CD4-positive, alpha-beta T cell (primary cell): ENCODE measurements around the gene TYRP1. TPM values are rescaled to one million over a fixed set of nuclear protein-coding genes. Genes with fewer than 3 reads are reported as not detected.

Source experiments
- ATAC-seq: fragments of 200-7000 bp; cut with Tn5 transposase; one replicate; pipeline ENCODE4 v1.10.0; 2022; ENCODE audit warnings: mild to moderate bottlenecking; ENCODE audit not compliant: poor library complexity
- CTCF ChIA-PET: fragments of 350-600 bp; sonication (Branson Sonifier 250); formaldehyde crosslinking; loops from one replicate; lab custom pipeline; 2021; ENCODE audit warnings: antibody characterized with exemption, inconsistent platforms; lab: Charles Lee
- POLR2A ChIA-PET: fragments of 350-600 bp; sonication (Branson Sonifier 250); formaldehyde crosslinking; loops from one replicate; lab custom pipeline; 2021; ENCODE audit warnings: antibody characterized with exemption, inconsistent platforms; lab: Charles Lee
- DNase-seq, 14 experiments: peaks; one replicate each; pipeline ENCODE4 v3.0.0-alpha.2; 2013 to 2020; ENCODE audit warnings: mixed read lengths in 2 of 14
- H3K27ac ChIP-seq, 2 donors: one replicate each; pipeline versions ENCODE4 v1.5.1 to v1.7.0; 2013; ENCODE audit warnings: low read length in 2 of 2, low read depth in 1 of 2, mild to moderate bottlenecking in 1 of 2
- H3K27me3 ChIP-seq, 2 experiments: 1 replicate in 1 of 2; 2 replicates in 1 of 2; pipeline versions ENCODE4 v1.6.1 to v1.7.0; 2013; ENCODE audit warnings: low read length in 2 of 2, control low read depth in 1 of 2, mild to moderate bottlenecking in 1 of 2, moderate library complexity in 1 of 2; ENCODE audit not compliant: insufficient read depth in 2 of 2, control insufficient read depth in 1 of 2
- H3K36me3 ChIP-seq: one replicate; pipeline ENCODE4 v1.6.1; 2013; ENCODE audit warnings: low read length, control low read depth; ENCODE audit not compliant: insufficient read depth
- H3K4me1 ChIP-seq: one replicate; pipeline ENCODE4 v1.6.1; 2013; ENCODE audit warnings: low read length, control low read depth; ENCODE audit not compliant: insufficient read depth
- H3K4me3 ChIP-seq: one replicate; pipeline ENCODE4 v1.5.1; 2013; ENCODE audit warnings: mild to moderate bottlenecking, low read length, moderate library complexity
- H3K9me3 ChIP-seq, 2 experiments: 1 replicate in 1 of 2; 2 replicates in 1 of 2; pipeline versions ENCODE4 v1.6.1 to v1.7.0; 2013; ENCODE audit warnings: low read length in 2 of 2, mild to moderate bottlenecking in 2 of 2, control low read depth in 1 of 2, moderate library complexity in 1 of 2; ENCODE audit not compliant: control insufficient read depth in 1 of 2, insufficient read depth in 1 of 2
- H3K27ac Mint-ChIP-seq: one replicate; pipeline ENCODE4 v1.8.0; 2020; ENCODE audit warnings: mixed read lengths
- H3K27me3 Mint-ChIP-seq: one replicate; pipeline ENCODE4 v1.8.0; 2021; ENCODE audit warnings: mixed read lengths
- H3K36me3 Mint-ChIP-seq: one replicate; pipeline ENCODE4 v1.8.0; 2021; ENCODE audit warnings: low read depth, mixed read lengths
- H3K4me1 Mint-ChIP-seq: one replicate; pipeline ENCODE4 v1.8.0; 2021; ENCODE audit warnings: low read depth, mixed read lengths
- H3K4me3 Mint-ChIP-seq: one replicate; pipeline ENCODE4 v1.8.0; 2020; ENCODE audit warnings: mild to moderate bottlenecking, mixed read lengths
- H3K9me3 Mint-ChIP-seq: one replicate; pipeline ENCODE4 v1.8.0; 2020; ENCODE audit warnings: mixed read lengths
- intact Hi-C, 2 experiments: fragments of 100-400 bp; cut with DNase I in 1 of 2; cut with micrococcal nuclease in 1 of 2; formaldehyde crosslinking; loops; one replicate each; pipeline versions ENCODE4 v1.15.1 to v1.9.0; 2023 to 2025; cut with DNase I, micrococcal nuclease
- total RNA-seq, 174 experiments: library from RNA in 2 of 174; stranded (reverse) in 2 of 174; gene quantifications; one replicate each; pipeline ENCODE4 v1.2.3 and lab custom pipeline; 2021 to 2026
- TF ChIP-seq, protein P1 (sequence below): fragments of 200-600 bp; IDR thresholded peaks from one replicate; pipeline ENCODE4 v1.8.0; 2022; ENCODE audit warnings: antibody characterized with exemption, mild to moderate bottlenecking

The TYRP1 gene
- total RNA-seq, 2 experiments from 2014 or later, result not detected

DNA sequence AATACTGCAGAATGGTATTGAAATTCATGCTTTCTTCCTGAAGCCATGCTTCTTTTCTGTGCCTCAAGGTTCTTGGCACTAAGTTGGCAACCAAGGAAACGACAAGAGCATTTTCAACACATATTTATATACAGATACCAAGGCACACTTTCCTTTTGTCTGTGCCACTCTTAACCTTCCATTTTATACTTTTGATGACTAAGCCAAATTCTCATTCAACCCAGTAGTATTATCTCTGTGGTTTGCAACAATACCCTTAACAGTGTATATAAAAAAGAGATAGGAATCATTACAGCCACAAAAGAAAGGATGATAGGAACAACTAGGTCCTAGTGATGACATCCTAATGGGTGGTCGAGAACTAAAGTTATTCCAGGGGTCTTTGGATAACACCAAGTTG lies 36.0 kb upstream of the TYRP1 start:
- H3K27me3 Mint-ChIP-seq, result no peaks in the 10 kb centered on the region
- H3K9me3 ChIP-seq, result peaks cover 5 to 16% of the 10 kb centered on the region in 2 experiments
- no peaks in the 10 kb centered on the region for H3K4me1 Mint-ChIP-seq
- no peak for DNase-seq
- H3K36me3 ChIP-seq, result no peaks in the 10 kb centered on the region
- no peak overlapping the region for H3K4me3 ChIP-seq
- H3K9me3 Mint-ChIP-seq, result peaks cover 5% of the 10 kb centered on the region
- no peaks in the 10 kb centered on the region for H3K27me3 ChIP-seq
- intact Hi-C loops, result no loop called here
- TF ChIP-seq, protein P1, sequence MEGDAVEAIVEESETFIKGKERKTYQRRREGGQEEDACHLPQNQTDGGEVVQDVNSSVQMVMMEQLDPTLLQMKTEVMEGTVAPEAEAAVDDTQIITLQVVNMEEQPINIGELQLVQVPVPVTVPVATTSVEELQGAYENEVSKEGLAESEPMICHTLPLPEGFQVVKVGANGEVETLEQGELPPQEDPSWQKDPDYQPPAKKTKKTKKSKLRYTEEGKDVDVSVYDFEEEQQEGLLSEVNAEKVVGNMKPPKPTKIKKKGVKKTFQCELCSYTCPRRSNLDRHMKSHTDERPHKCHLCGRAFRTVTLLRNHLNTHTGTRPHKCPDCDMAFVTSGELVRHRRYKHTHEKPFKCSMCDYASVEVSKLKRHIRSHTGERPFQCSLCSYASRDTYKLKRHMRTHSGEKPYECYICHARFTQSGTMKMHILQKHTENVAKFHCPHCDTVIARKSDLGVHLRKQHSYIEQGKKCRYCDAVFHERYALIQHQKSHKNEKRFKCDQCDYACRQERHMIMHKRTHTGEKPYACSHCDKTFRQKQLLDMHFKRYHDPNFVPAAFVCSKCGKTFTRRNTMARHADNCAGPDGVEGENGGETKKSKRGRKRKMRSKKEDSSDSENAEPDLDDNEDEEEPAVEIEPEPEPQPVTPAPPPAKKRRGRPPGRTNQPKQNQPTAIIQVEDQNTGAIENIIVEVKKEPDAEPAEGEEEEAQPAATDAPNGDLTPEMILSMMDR, result no peak
- ChIA-PET POLR2A (no interaction called here), CTCF (no interaction called here)
- no peaks in the 10 kb centered on the region for H3K4me1 ChIP-seq
- H3K4me3 Mint-ChIP-seq, result no peak overlapping the region
- no peak for ATAC-seq
- no peaks in the 10 kb centered on the region for H3K36me3 Mint-ChIP-seq
- no peak overlapping the region for H3K27ac ChIP-seq
- H3K27ac Mint-ChIP-seq, result no peak overlapping the region

DNA sequence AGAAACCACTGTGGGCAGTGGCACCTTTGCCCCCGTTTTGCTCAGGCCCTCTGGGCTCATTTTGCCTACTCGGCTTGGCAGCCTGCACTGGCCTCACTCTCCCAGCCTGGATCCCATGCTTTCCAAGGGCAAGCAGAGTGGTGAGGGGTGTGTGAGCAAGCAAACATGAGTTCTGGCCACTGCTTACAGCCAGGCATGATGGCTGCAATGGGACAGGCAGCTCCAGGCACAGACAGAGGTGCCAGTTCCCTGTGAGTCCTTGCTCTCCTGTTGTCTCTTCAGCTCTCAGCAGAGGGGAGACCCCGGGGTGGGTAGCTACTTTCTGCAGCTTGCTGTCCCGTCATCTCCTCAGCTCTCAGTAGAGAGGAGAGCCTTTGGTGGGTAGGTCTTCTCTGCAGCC lies 35.2 kb upstream of the TYRP1 start:
- CTCF ChIA-PET, result no interaction called here
- peaks cover 5 to 16% of the 10 kb centered on the region in 2 experiments for H3K9me3 ChIP-seq
- Mint-ChIP-seq H3K9me3 (peaks cover 5% of the 10 kb centered on the region), H3K4me3 (no peak overlapping the region), H3K27ac (no peak overlapping the region), H3K27me3 (no peaks in the 10 kb centered on the region), H3K36me3 (no peaks in the 10 kb centered on the region), H3K4me1 (no peaks in the 10 kb centered on the region)
- peak in 1 of 14 experiments; percentile 3 for DNase-seq
- no peaks in the 10 kb centered on the region for H3K4me1 ChIP-seq
- H3K4me3 ChIP-seq, result no peak overlapping the region
- intact Hi-C loops, result no loop called here
- no peak overlapping the region for H3K27ac ChIP-seq
- no peaks in the 10 kb centered on the region for H3K27me3 ChIP-seq
- POLR2A ChIA-PET, result no interaction called here
- TF ChIP-seq, protein P1, result no peak
- no peaks in the 10 kb centered on the region for H3K36me3 ChIP-seq
- no peak for ATAC-seq

DNA sequence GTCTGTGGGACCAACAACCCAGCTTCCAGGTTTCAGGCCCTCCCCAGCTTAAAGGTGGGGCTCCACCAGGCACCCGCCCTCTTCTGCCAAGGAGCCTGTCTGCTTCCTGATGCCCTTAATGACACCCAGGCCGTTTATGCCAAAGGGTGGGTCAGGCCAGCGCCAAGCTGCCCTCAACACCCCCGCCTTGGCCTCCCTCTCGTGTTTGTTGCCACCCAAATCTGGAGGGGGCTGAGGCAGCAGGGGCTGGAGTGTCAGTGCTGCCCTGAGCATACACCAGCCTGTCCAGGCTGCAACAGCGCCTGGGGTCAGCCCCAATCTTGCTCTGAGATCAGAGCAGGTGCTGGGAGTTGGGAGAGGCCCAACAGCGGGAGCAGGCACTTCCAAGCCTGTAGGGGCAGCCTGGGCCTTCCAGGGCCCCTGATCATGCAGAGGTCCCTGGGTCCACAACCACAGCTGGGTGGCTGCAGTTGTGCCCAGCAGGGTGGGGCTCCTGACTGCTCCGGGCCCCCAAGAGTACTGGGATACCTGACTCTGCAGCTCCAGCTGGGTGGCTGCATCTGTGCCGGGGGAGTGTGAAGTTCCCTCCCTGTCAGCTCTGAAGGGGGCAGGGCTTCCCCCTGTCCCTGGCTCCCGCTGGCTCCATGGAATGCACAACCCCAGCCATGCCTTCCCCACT lies 34.5 kb upstream of the TYRP1 start:
- peaks cover 5 to 16% of the 10 kb centered on the region in 2 experiments for H3K9me3 ChIP-seq
- TF ChIP-seq, protein P1, result no peak
- intact Hi-C loops, result no loop called here
- no peak overlapping the region for H3K27ac ChIP-seq
- Mint-ChIP-seq H3K4me1 (no peaks in the 10 kb centered on the region), H3K9me3 (peaks cover 7% of the 10 kb centered on the region), H3K27ac (no peak overlapping the region), H3K36me3 (no peaks in the 10 kb centered on the region), H3K27me3 (no peaks in the 10 kb centered on the region), H3K4me3 (no peak overlapping the region)
- ChIA-PET CTCF (no interaction called here), POLR2A (no interaction called here)
- no peaks in the 10 kb centered on the region for H3K4me1 ChIP-seq
- DNase-seq (peak in 1 of 14 experiments; percentile 5), ATAC-seq (no peak)
- no peak overlapping the region for H3K4me3 ChIP-seq
- no peaks in the 10 kb centered on the region for H3K36me3 ChIP-seq
- no peaks in the 10 kb centered on the region for H3K27me3 ChIP-seq
